HG03457 (cell line): ENCODE results near the gene SFPQ.
"Not testable (repeated sequence)": the region's sequence is repeated elsewhere in the genome, so short reads cannot be mapped to it uniquely, and the experiment has no call there.

Experiments used
- ATAC-seq: cut with Tn5 transposase; IDR thresholded peaks from one replicate; pipeline ENCODE4 v1.9.1; 2021; ENCODE audit warnings: moderate number of reproducible peaks; ENCODE audit not compliant: unreplicated experiment

Gene SFPQ

GRCh38 chr1:35192853-35193664, at the start of gene SFPQ:
SFPQ (minus strand) TSS chr1:35193145; CDS start chr1:35193049, 96 bp downstream.
- peak; percentile 85 for ATAC-seq

- not testable (repeated sequence) for ATAC-seq
Measured at GRCh38 chr1:35236772-35237171, 43.8 kb upstream of the SFPQ start.

- ATAC-seq: no peak
Measured at GRCh38 chr1:35231287-35231686, 38.3 kb upstream of the SFPQ start.

- no peak for ATAC-seq
Measured at GRCh38 chr1:35229587-35230360, 36.8 kb upstream of the SFPQ start.

GRCh38 chr1:35226546-35226945, 33.6 kb upstream of the SFPQ start:
- no peak for ATAC-seq

GRCh38 chr1:35223084-35223630, 30.2 kb upstream of the SFPQ start:
- ATAC-seq: no peak

- no peak for ATAC-seq
Measured at GRCh38 chr1:35222322-35223083, 29.6 kb upstream of the SFPQ start.

- no peak for ATAC-seq
Measured at GRCh38 chr1:35220976-35221375, 28.0 kb upstream of the SFPQ start.

GRCh38 chr1:35215346-35215745, 22.4 kb upstream of the SFPQ start:
- no peak for ATAC-seq

GRCh38 chr1:35211120-35211414, 18.1 kb upstream of the SFPQ start:
- ATAC-seq: no peak

GRCh38 chr1:35210321-35211119, 17.6 kb upstream of the SFPQ start:
- no peak for ATAC-seq

- no peak for ATAC-seq
Measured at GRCh38 chr1:35203295-35203694, 10.3 kb upstream of the SFPQ start.

- no peak for ATAC-seq
Measured at GRCh38 chr1:35202048-35202719, 9.2 kb upstream of the SFPQ start.

- ATAC-seq: no peak
Measured at GRCh38 chr1:35201631-35202030, 8.7 kb upstream of the SFPQ start.

- ATAC-seq: no peak
Measured at GRCh38 chr1:35192056-35192852, 691 bp downstream of the SFPQ start.

- no peak for ATAC-seq
Measured at GRCh38 chr1:35191429-35192055, 1.4 kb downstream of the SFPQ start.

GRCh38 chr1:35190784-35191183, 2.2 kb downstream of the SFPQ start:
- no peak for ATAC-seq

GRCh38 chr1:35188578-35189392, 4.2 kb downstream of the SFPQ start:
- no peak for ATAC-seq
